Measurements from ENCODE around the gene MAP3K15. TPM values are rescaled to one million over a fixed set of nuclear protein-coding genes. Genes with fewer than 3 reads are reported as not detected.

The MAP3K15 gene
- total RNA-seq, 6 experiments from 2014 or later, result 0.09 TPM; not detected in 5

GRCh38 chrX:19545651-19546050 lies 30.3 kb upstream of the MAP3K15 start:
- intact Hi-C loops (cut with DNase I), result no loop called here
- no peak overlapping the region for H3K4me3 ChIP-seq
- DNase-seq (no peak), ATAC-seq (no peak)
- H3K36me3 ChIP-seq, result no peaks in the 10 kb centered on the region
- H3K4me1 ChIP-seq, result no peaks in the 10 kb centered on the region
- peaks cover 0 to 7% of the 10 kb centered on the region in 2 donors for H3K27me3 ChIP-seq
- no peak overlapping the region for H3K27ac ChIP-seq
- H3K9me3 ChIP-seq, result no peaks in the 10 kb centered on the region
- WGBS (ENCODE audit: insufficient coverage, low coverage, low lambda C conversion rate, missing lambda C conversion rate), result 56% methylated on average over 9 of the region's 9 CpGs
- TF ChIP-seq POLR2A (IDR thresholded peaks at IDR 0.05) (no peak), CTCF (IDR thresholded peaks at IDR 0.05) (no peak)

- intact Hi-C loops (cut with DNase I), result no loop called here
- no peak overlapping the region for H3K4me3 ChIP-seq
Observed at GRCh38 chrX:19544693-19545305, 29.5 kb upstream of the MAP3K15 start.

GRCh38 chrX:19543951-19544381 lies 28.7 kb upstream of the MAP3K15 start:
- Histone ChIP-seq H3K36me3 (no peaks in the 10 kb centered on the region), H3K4me1 (no peaks in the 10 kb centered on the region), H3K4me3 (no peak overlapping the region), H3K27me3 (peaks cover 0 to 7% of the 10 kb centered on the region in 2 donors), H3K27ac (no peak overlapping the region), H3K9me3 (no peaks in the 10 kb centered on the region)
- no peak for DNase-seq
- no peak for ATAC-seq
- no peak for TF ChIP-seq POLR2A (IDR thresholded peaks at IDR 0.05)
- no peak for TF ChIP-seq CTCF (IDR thresholded peaks at IDR 0.05)
- WGBS (ENCODE audit: insufficient coverage, low coverage, low lambda C conversion rate, missing lambda C conversion rate), result 69% methylated on average over 6 of the region's 12 CpGs
- intact Hi-C loops (cut with DNase I), result no loop called here

More at GRCh38 chrX:19544693-19545305, 29.5 kb upstream of the MAP3K15 start:
- TF ChIP-seq CTCF (IDR thresholded peaks at IDR 0.05) (peak; percentile 63 to 87 (median 83)), POLR2A (IDR thresholded peaks at IDR 0.05) (no peak)
- Histone ChIP-seq H3K9me3 (no peaks in the 10 kb centered on the region), H3K27me3 (peaks cover 0 to 7% of the 10 kb centered on the region in 2 donors), H3K36me3 (no peaks in the 10 kb centered on the region), H3K4me1 (no peaks in the 10 kb centered on the region), H3K27ac (no peak overlapping the region)
- 35% methylated on average over 8 of the region's 8 CpGs for WGBS (ENCODE audit: insufficient coverage, low coverage, low lambda C conversion rate, missing lambda C conversion rate)
- ATAC-seq, result peak; percentile 75 to 89 (median 86)
- DNase-seq, result no peak

GRCh38 chrX:19543020-19543715 lies 27.9 kb upstream of the MAP3K15 start:
- no peak overlapping the region for H3K27ac ChIP-seq
- H3K9me3 ChIP-seq, result no peaks in the 10 kb centered on the region
- ATAC-seq (no peak), DNase-seq (no peak)
- H3K4me1 ChIP-seq, result no peaks in the 10 kb centered on the region
- TF ChIP-seq CTCF (IDR thresholded peaks at IDR 0.05) (no peak), POLR2A (IDR thresholded peaks at IDR 0.05) (no peak)
- WGBS (ENCODE audit: insufficient coverage, low coverage, low lambda C conversion rate, missing lambda C conversion rate), result 60% methylated on average over 9 of the region's 9 CpGs
- intact Hi-C loops (cut with DNase I), result no loop called here
- H3K27me3 ChIP-seq, result peaks cover 0 to 7% of the 10 kb centered on the region in 2 donors
- no peaks in the 10 kb centered on the region for H3K36me3 ChIP-seq
- no peak overlapping the region for H3K4me3 ChIP-seq
